HG03442 (cell line): ENCODE measurements around the gene PITX2.
A peak's percentile ranks its signal among the peaks of the same experiment; 100 is the strongest.

ENCODE experiments used
- ATAC-seq: cut with Tn5 transposase; IDR thresholded peaks from one replicate; pipeline ENCODE4 v1.9.1; 2021; ENCODE audit warnings: mild to moderate bottlenecking, moderate library complexity; ENCODE audit not compliant: unreplicated experiment

The PITX2 gene

GRCh38 chr4:110636680-110637407 is 14.0 kb upstream of the PITX2 start:
- ATAC-seq, result no peak

GRCh38 chr4:110636171-110636679 is 13.3 kb upstream of the PITX2 start:
- ATAC-seq, result no peak

- ATAC-seq, result no peak
Measured at GRCh38 chr4:110635163-110635865, 12.4 kb upstream of the PITX2 start.

GRCh38 chr4:110634350-110635162 is 11.7 kb upstream of the PITX2 start:
- no peak for ATAC-seq

GRCh38 chr4:110633358-110634341 is 10.8 kb upstream of the PITX2 start:
- no peak for ATAC-seq

GRCh38 chr4:110632506-110633357 is 9.9 kb upstream of the PITX2 start:
- no peak for ATAC-seq

GRCh38 chr4:110631584-110632505 is 9.0 kb upstream of the PITX2 start:
- ATAC-seq, result peak; percentile 98

GRCh38 chr4:110630688-110631402 is 8.0 kb upstream of the PITX2 start:
- ATAC-seq, result no peak

- ATAC-seq, result no peak
Measured at GRCh38 chr4:110629780-110630687, 7.2 kb upstream of the PITX2 start.

- no peak for ATAC-seq
Measured at GRCh38 chr4:110629214-110629754, 6.4 kb upstream of the PITX2 start.

- ATAC-seq, result no peak
Measured at GRCh38 chr4:110628663-110629213, 5.9 kb upstream of the PITX2 start.

GRCh38 chr4:110627977-110628662 is 5.2 kb upstream of the PITX2 start:
- ATAC-seq, result no peak

GRCh38 chr4:110626532-110627153 is 3.8 kb upstream of the PITX2 start:
- no peak for ATAC-seq

GRCh38 chr4:110625576-110626257 is 2.8 kb upstream of the PITX2 start:
- no peak for ATAC-seq
